ENCODE results near the gene TMUB1.

Gene TMUB1

GRCh38 chr7:151061213-151062110, 21.8 kb downstream of the TMUB1 start:
- peaks cover 10% of the 10 kb centered on the region for H3K36me3 ChIP-seq (replicated peaks; ENCODE audit: low read depth, low read length)
- H3K4me3 ChIP-seq (ENCODE audit: low read length): peak overlapping the region; percentile 90
- H4K20me1 ChIP-seq (ENCODE audit: insufficient read depth, low read length): peaks cover 12% of the 10 kb centered on the region
- H3K27ac ChIP-seq (ENCODE audit: low read length): no peak overlapping the region
- H3K9me3 ChIP-seq (ENCODE audit: insufficient read depth, low read length): no peaks in the 10 kb centered on the region
- H3K79me2 ChIP-seq (ENCODE audit: low read length): peaks cover 26% of the 10 kb centered on the region
- H2AFZ ChIP-seq (ENCODE audit: low read depth, low read length): no peak overlapping the region
- peak overlapping the region; percentile 87; the same call in 1 of the 2 replicates for H3K9ac ChIP-seq (ENCODE audit: low read length)
- H3K4me1 ChIP-seq (ENCODE audit: low read length): peaks cover 16% of the 10 kb centered on the region
- no peaks in the 10 kb centered on the region for H3K27me3 ChIP-seq (ENCODE audit: low read depth, low read length)
- TF ChIP-seq, protein P1, sequence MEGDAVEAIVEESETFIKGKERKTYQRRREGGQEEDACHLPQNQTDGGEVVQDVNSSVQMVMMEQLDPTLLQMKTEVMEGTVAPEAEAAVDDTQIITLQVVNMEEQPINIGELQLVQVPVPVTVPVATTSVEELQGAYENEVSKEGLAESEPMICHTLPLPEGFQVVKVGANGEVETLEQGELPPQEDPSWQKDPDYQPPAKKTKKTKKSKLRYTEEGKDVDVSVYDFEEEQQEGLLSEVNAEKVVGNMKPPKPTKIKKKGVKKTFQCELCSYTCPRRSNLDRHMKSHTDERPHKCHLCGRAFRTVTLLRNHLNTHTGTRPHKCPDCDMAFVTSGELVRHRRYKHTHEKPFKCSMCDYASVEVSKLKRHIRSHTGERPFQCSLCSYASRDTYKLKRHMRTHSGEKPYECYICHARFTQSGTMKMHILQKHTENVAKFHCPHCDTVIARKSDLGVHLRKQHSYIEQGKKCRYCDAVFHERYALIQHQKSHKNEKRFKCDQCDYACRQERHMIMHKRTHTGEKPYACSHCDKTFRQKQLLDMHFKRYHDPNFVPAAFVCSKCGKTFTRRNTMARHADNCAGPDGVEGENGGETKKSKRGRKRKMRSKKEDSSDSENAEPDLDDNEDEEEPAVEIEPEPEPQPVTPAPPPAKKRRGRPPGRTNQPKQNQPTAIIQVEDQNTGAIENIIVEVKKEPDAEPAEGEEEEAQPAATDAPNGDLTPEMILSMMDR (IDR thresholded peaks at IDR 0.05; ENCODE audit: low read depth, low read length): no peak
- no peak for TF ChIP-seq EZH2phosphoT487 (IDR thresholded peaks at IDR 0.05; ENCODE audit: low read depth)
- peak overlapping the region; percentile 99 for H3K4me2 ChIP-seq (ENCODE audit: low read length)

GRCh38 chr7:151060416-151061212, 22.7 kb downstream of the TMUB1 start:
- Histone ChIP-seq H3K4me2 (ENCODE audit: low read length) (peak overlapping the region; percentile 99), H3K79me2 (ENCODE audit: low read length) (peaks cover 26% of the 10 kb centered on the region), H3K27ac (ENCODE audit: low read length) (0 out of 2 replicates have a peak overlapping the region, but pooled peaks have one; percentile 72), H3K27me3 (ENCODE audit: low read depth, low read length) (no peaks in the 10 kb centered on the region), H2AFZ (ENCODE audit: low read depth, low read length) (no peak overlapping the region), H3K4me3 (ENCODE audit: low read length) (peak overlapping the region; percentile 90), H4K20me1 (ENCODE audit: insufficient read depth, low read length) (peaks cover 12% of the 10 kb centered on the region), H3K9ac (ENCODE audit: low read length) (peak overlapping the region; percentile 87), H3K4me1 (ENCODE audit: low read length) (peaks cover 16% of the 10 kb centered on the region), H3K9me3 (ENCODE audit: insufficient read depth, low read length) (no peaks in the 10 kb centered on the region), H3K36me3 (replicated peaks; ENCODE audit: low read depth, low read length) (peaks cover 10% of the 10 kb centered on the region)
- TF ChIP-seq, protein P1 (IDR thresholded peaks at IDR 0.05; ENCODE audit: low read depth, low read length): peak; percentile 29; the same call in 1 of the 2 replicates
- no peak for TF ChIP-seq EZH2phosphoT487 (IDR thresholded peaks at IDR 0.05; ENCODE audit: low read depth)

- Histone ChIP-seq H3K9me3 (ENCODE audit: insufficient read depth, low read length) (no peaks in the 10 kb centered on the region), H3K27ac (ENCODE audit: low read length) (peak overlapping the region; percentile 72), H3K27me3 (ENCODE audit: low read depth, low read length) (no peaks in the 10 kb centered on the region), H3K79me2 (ENCODE audit: low read length) (peaks cover 26% of the 10 kb centered on the region), H4K20me1 (ENCODE audit: insufficient read depth, low read length) (peaks cover 12% of the 10 kb centered on the region), H3K4me2 (ENCODE audit: low read length) (peak overlapping the region; percentile 99), H3K4me1 (ENCODE audit: low read length) (peaks cover 16% of the 10 kb centered on the region), H2AFZ (ENCODE audit: low read depth, low read length) (no peak overlapping the region), H3K4me3 (ENCODE audit: low read length) (peak overlapping the region; percentile 90), H3K9ac (ENCODE audit: low read length) (peak overlapping the region; percentile 87), H3K36me3 (replicated peaks; ENCODE audit: low read depth, low read length) (peaks cover 7% of the 10 kb centered on the region)
- no peak for TF ChIP-seq EZH2phosphoT487 (IDR thresholded peaks at IDR 0.05; ENCODE audit: low read depth)
- TF ChIP-seq, protein P1 (IDR thresholded peaks at IDR 0.05; ENCODE audit: low read depth, low read length): no peak
Measured at GRCh38 chr7:151060113-151060415, 23.2 kb downstream of the TMUB1 start.

Data from OCI-LY3 (cell line).